Mucosa of descending colon (tissue), 3 donors: ENCODE results near the gene PLPP4. TPM values are rescaled to one million over a fixed set of nuclear protein-coding genes. Genes with fewer than 3 reads are reported as not detected.
"Not testable (repeated sequence)": the region's sequence is repeated elsewhere in the genome, so short reads cannot be mapped to it uniquely, and the experiment has no call there.

Experiments used
- ATAC-seq: fragments of 200-7000 bp; cut with Tn5 transposase; one replicate; pipeline ENCODE4 v1.9.1; 2020; ENCODE audit warnings: mild to moderate bottlenecking, moderate library complexity
- DNase-seq, 3 donors: peaks; one replicate each; pipeline ENCODE4 v3.0.0-alpha.2; 2020
- H3K36me3 ChIP-seq: fragments of 200-600 bp; one replicate; pipeline ENCODE4 v1.8.0; 2021; ENCODE audit warnings: low read depth, mild to moderate bottlenecking
- H3K4me1 ChIP-seq: fragments of 200-600 bp; one replicate; pipeline ENCODE4 v1.8.0; 2021; ENCODE audit warnings: low read depth, mild to moderate bottlenecking
- H3K4me3 ChIP-seq: fragments of 200-600 bp; one replicate; pipeline ENCODE4 v1.8.0; 2021; ENCODE audit warnings: mild to moderate bottlenecking
- H3K9me3 ChIP-seq: fragments of 200-600 bp; one replicate; pipeline ENCODE4 v1.8.0; 2021; ENCODE audit warnings: mild to moderate bottlenecking
- CTCF ChIP-seq: fragments of 200-600 bp; IDR thresholded peaks from one replicate; pipeline ENCODE4 v1.8.0; 2022; ENCODE audit warnings: antibody characterized with exemption, mild to moderate bottlenecking
- intact Hi-C, 2 donors: fragments of 100-400 bp; cut with DNase I in 1 of 2; cut with micrococcal nuclease in 1 of 2; formaldehyde crosslinking; loops; one replicate each; pipeline versions ENCODE4 v1.11.0 to v1.11.1; 2022; cut with DNase I, micrococcal nuclease
- total RNA-seq, 3 donors: library from RNA; stranded (reverse); fragmentation: NEBNext Ultra II Directional in 2 of 3; extraction: Animal tissue kit (Norgen Biotek cat#: 25700) in 2 of 3; gene quantifications; one replicate each; pipeline versions ENCODE4 v1.2.1 to v1.2.4, GENCODE V29; 2021 to 2023
- donor health status: DM: no; HTN: no; CAD: no; lungs with moderate emphysema.
- donor health status: DM: no; HTN: no; CAD: no.
- donor health status: DM: no; HTN: yes; CAD: no.

Gene PLPP4
- total RNA-seq, 3 donors from 2014 or later: 2.6 TPM; not detected in 2

- Histone ChIP-seq H3K9me3 (no peaks in the 10 kb centered on the region), H3K4me3 (no peak overlapping the region), H3K36me3 (no peaks in the 10 kb centered on the region), H3K4me1 (no peaks in the 10 kb centered on the region)
- DNase-seq (no peak), ATAC-seq (no peak)
- intact Hi-C loops: no loop called here
- no peak for TF ChIP-seq CTCF
Observed at GRCh38 chr10:120495226-120496009, 38.4 kb downstream of the PLPP4 start.

- DNase-seq: no peak
- Histone ChIP-seq H3K9me3 (no peaks in the 10 kb centered on the region), H3K4me1 (no peaks in the 10 kb centered on the region), H3K4me3 (no peak overlapping the region), H3K36me3 (no peaks in the 10 kb centered on the region)
- no peak for ATAC-seq
- intact Hi-C loops: no loop called here
- TF ChIP-seq CTCF: no peak
Observed at GRCh38 chr10:120499883-120500282, 42.9 kb downstream of the PLPP4 start.

GRCh38 chr10:120503689-120504088 is 46.7 kb downstream of the PLPP4 start:
- Histone ChIP-seq H3K9me3 (no peaks in the 10 kb centered on the region), H3K4me3 (no peak overlapping the region), H3K4me1 (no peaks in the 10 kb centered on the region), H3K36me3 (no peaks in the 10 kb centered on the region)
- ATAC-seq: no peak
- no peak for DNase-seq
- no peak for TF ChIP-seq CTCF
- intact Hi-C loops: no loop called here

GRCh38 chr10:120504227-120504626 is 47.2 kb downstream of the PLPP4 start:
- DNase-seq, intact Hi-C loops, ATAC-seq: not testable (repeated sequence)

GRCh38 chr10:120505056-120505455 is 48.0 kb downstream of the PLPP4 start:
- Histone ChIP-seq H3K9me3 (no peaks in the 10 kb centered on the region), H3K36me3 (no peaks in the 10 kb centered on the region), H3K4me3 (no peak overlapping the region), H3K4me1 (no peaks in the 10 kb centered on the region)
- no peak for DNase-seq
- intact Hi-C loops: no loop called here
- TF ChIP-seq CTCF: no peak
- no peak for ATAC-seq

More at GRCh38 chr10:120504227-120504626, 47.2 kb downstream of the PLPP4 start:
- H3K9me3 ChIP-seq, H3K4me3 ChIP-seq, H3K36me3 ChIP-seq, H3K4me1 ChIP-seq: not testable (repeated sequence)

- no peak overlapping the region for H3K4me3 ChIP-seq
- TF ChIP-seq CTCF: no peak
- H3K4me1 ChIP-seq: no peaks in the 10 kb centered on the region
- intact Hi-C loops: no loop called here
- ATAC-seq (no peak), DNase-seq (no peak)
- no peaks in the 10 kb centered on the region for H3K36me3 ChIP-seq
- H3K9me3 ChIP-seq: no peaks in the 10 kb centered on the region
Observed at GRCh38 chr10:120505866-120506265, 48.8 kb downstream of the PLPP4 start.
